Measurements from ENCODE around the gene OCRL.

DNA sequence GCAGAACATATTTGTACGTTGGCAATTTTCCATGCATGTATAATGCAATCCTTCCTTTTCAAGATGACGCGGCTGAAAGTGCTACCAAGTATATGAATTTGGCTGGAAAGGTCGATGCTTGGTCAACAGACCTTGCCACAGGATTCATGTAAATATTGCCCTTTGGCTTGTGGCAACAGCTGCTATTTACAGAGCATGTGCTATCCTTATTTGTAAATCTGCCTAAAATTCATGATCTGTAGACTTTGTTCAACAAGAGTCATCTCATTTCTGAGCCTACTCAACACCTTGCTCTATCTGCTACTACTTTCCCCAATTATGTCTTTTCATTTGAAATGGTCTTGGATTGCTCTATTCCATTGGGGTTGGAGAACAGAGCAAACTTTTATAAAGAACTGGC, 14.9 kb upstream of the OCRL start:
- TF ChIP-seq, protein P1, sequence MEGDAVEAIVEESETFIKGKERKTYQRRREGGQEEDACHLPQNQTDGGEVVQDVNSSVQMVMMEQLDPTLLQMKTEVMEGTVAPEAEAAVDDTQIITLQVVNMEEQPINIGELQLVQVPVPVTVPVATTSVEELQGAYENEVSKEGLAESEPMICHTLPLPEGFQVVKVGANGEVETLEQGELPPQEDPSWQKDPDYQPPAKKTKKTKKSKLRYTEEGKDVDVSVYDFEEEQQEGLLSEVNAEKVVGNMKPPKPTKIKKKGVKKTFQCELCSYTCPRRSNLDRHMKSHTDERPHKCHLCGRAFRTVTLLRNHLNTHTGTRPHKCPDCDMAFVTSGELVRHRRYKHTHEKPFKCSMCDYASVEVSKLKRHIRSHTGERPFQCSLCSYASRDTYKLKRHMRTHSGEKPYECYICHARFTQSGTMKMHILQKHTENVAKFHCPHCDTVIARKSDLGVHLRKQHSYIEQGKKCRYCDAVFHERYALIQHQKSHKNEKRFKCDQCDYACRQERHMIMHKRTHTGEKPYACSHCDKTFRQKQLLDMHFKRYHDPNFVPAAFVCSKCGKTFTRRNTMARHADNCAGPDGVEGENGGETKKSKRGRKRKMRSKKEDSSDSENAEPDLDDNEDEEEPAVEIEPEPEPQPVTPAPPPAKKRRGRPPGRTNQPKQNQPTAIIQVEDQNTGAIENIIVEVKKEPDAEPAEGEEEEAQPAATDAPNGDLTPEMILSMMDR (conservative IDR thresholded peaks at IDR 0.05; ENCODE audit: low read depth, low read length), result no peak
- TF ChIP-seq RCOR1 (IDR thresholded peaks at IDR 0.05; ENCODE audit: insufficient replicate concordance, low read length) (no peak), ELK1 (IDR thresholded peaks at IDR 0.05; ENCODE audit: borderline replicate concordance, low read depth, low read length) (no peak), POLR2A (IDR thresholded peaks at IDR 0.05; ENCODE audit: low read depth, low read length) (no peak), MAFK (IDR thresholded peaks at IDR 0.05; ENCODE audit: low read depth, low read length) (no peak), MXI1 (IDR thresholded peaks at IDR 0.05; ENCODE audit: borderline replicate concordance, low read depth, low read length) (no peak), RAD21 (IDR thresholded peaks at IDR 0.05; ENCODE audit: low read length) (no peak), BHLHE40 (IDR thresholded peaks at IDR 0.05; ENCODE audit: low read depth, low read length) (no peak), NFE2L2 (IDR thresholded peaks at IDR 0.05; ENCODE audit: low read depth, low read length) (no peak)
- TF ChIP-seq, protein P2, sequence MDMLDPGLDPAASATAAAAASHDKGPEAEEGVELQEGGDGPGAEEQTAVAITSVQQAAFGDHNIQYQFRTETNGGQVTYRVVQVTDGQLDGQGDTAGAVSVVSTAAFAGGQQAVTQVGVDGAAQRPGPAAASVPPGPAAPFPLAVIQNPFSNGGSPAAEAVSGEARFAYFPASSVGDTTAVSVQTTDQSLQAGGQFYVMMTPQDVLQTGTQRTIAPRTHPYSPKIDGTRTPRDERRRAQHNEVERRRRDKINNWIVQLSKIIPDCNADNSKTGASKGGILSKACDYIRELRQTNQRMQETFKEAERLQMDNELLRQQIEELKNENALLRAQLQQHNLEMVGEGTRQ (IDR thresholded peaks at IDR 0.05; ENCODE audit: low read depth, low read length), result no peak

Data from IMR-90 (cell line).